HG03432 (cell line): ENCODE results near the gene SLC12A8.

ENCODE experiments used
- ATAC-seq: cut with Tn5 transposase; IDR thresholded peaks from one replicate; pipeline ENCODE4 v1.9.1; 2021; ENCODE audit warnings: mild to moderate bottlenecking, moderate library complexity; ENCODE audit not compliant: unreplicated experiment

Gene SLC12A8, protein sequence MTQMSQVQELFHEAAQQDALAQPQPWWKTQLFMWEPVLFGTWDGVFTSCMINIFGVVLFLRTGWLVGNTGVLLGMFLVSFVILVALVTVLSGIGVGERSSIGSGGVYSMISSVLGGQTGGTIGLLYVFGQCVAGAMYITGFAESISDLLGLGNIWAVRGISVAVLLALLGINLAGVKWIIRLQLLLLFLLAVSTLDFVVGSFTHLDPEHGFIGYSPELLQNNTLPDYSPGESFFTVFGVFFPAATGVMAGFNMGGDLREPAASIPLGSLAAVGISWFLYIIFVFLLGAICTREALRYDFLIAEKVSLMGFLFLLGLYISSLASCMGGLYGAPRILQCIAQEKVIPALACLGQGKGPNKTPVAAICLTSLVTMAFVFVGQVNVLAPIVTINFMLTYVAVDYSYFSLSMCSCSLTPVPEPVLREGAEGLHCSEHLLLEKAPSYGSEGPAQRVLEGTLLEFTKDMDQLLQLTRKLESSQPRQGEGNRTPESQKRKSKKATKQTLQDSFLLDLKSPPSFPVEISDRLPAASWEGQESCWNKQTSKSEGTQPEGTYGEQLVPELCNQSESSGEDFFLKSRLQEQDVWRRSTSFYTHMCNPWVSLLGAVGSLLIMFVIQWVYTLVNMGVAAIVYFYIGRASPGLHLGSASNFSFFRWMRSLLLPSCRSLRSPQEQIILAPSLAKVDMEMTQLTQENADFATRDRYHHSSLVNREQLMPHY

DNA sequence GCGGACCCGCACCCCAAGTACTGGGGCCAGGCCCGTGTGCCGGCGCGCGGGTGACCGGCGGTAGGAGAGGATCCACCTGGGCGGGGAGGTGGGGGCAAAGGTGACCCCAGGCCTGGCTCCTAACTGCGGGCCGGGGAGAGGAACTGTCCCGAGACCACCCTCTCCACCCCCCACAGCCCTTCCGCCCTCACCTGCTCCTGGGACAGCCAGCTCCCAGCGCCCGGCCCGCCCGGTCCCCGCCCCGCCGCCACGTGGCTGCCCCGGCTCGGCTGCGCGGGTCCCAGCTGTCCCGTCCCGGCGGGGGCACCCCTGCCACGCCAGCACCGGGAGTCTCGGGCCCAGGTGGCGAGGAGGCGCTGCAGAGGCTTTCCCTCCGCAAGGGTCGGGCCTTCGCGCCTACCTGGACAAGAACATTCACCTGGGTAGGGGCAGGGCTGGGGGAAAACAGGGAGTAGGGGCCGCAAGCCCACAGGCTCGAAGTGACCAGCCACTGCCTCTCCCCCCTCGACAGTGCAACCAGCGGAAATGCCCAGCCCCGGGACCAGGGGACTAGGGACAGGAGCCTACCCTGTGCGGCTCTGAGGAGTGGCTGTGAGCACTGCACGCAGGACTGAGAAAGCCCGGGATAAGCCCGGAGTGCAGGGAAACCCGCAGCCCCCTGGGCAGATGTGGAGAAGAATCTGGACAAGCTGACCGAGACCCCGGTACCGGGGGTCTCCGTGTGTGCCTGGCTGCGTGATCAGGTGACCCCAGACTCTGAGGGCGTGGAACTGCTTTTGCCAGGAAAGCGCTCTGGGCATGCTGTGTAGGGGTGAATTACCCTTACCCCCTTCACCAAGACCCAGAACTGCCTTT, at the start of gene SLC12A8:
SLC12A8 (minus strand) TSS at position 240 of the 855 bp plus-strand sequence. CDS start 1,399 bp downstream, outside the sequence.
- no peak for ATAC-seq

DNA sequence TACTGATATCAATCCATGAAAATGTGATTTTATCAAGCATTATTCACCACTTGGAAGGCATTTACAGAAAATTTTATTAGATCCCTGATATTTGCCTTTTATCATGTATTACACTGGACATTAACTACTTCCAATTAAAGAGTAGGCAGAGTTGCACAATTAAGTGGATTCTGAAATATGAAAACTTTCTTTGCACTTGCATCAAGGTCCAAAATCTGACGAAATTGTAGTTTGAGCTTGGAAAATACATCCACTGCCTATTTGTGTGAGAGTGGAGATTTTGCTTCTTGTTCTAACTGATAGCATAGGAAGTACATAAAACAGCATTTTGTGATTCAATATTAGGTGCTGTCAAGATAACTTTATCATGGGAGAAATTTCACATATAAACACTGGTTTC, 49.6 kb upstream of the SLC12A8 start:
- no peak for ATAC-seq

DNA sequence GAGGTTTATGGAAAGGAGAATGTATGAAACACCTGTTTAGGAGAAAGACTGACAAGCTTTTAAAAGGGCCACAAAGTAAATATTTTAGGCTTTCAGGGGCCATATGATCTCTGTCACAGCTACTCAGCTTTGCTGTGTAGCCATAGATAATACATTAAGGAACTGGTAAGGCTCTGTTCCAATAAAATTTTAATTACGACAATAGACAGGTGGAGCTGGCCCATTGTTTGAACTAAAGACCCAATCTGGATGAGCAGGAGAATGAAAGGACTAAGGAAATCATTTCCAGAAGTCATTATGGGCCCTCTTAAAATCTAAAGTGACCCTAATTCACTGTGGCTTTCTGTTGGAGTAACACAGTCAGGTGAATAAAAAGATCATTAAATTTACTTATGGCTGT, 48.5 kb upstream of the SLC12A8 start:
- no peak for ATAC-seq

DNA sequence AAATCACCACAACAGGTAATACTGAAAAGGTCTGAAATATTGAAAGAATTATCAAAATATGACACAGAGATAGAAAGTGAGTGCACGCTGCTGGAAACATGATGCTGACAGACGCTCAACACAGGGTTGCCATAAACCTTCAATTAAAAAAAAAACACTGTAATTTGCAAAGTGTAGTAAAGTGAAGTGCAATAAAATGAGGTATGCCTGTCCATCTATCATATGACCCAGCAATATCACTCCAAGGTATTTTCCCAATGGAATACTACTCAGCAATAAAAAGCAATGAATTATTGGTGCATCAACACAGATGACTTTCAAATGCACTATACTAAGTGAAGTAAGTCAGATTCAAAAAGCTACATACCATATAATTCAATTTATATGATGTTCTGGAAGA, 47.6 kb upstream of the SLC12A8 start:
- no peak for ATAC-seq

DNA sequence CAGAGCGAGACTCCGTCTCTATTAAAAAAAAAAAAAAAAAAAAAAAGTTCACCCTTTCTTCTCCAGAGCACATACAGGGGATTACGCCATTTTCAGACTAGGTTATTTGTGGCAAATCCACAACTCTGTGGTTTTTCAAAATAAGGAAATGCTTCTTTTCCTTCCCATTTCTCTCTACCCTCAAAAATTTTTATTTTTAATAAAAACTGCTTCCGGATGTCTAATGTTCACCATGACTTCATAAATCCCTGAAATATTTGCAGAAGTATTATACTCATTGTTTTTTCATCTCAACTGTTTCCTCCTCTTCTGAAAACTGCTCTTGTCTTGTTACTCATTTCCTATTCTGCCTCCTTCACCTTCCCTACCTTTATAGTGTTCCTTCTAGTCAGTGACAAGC, 45.0 kb upstream of the SLC12A8 start:
- no peak for ATAC-seq

- no peak for ATAC-seq
These were observed 44.1 kb upstream of the SLC12A8 start for GRCh38 chr3:125256675-125257074.

GRCh38 chr3:125250973-125251372, 38.4 kb upstream of the SLC12A8 start:
- ATAC-seq: no peak

DNA sequence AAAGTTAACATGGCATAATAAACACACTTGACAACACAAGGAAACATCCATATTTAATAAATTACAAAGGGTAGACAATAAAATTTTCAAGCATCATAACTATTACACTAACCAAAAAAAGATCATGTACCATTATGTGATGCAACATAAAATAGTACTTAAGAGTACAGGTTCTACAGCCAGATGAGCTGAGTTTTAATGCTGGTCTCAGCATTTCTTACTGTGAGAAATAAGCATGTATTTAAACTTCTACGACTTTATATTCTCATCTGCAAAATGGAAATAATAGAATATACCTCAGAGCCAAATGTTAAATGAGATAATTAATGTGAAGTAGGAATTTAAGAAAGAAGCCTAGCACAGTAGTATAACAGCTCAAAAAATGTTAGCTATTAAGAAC, 33.7 kb upstream of the SLC12A8 start:
- no peak for ATAC-seq

GRCh38 chr3:125245521-125245920, 33.0 kb upstream of the SLC12A8 start:
- ATAC-seq: no peak

GRCh38 chr3:125240496-125240895, 27.9 kb upstream of the SLC12A8 start:
- no peak for ATAC-seq

GRCh38 chr3:125239266-125239665, 26.7 kb upstream of the SLC12A8 start:
- no peak for ATAC-seq

DNA sequence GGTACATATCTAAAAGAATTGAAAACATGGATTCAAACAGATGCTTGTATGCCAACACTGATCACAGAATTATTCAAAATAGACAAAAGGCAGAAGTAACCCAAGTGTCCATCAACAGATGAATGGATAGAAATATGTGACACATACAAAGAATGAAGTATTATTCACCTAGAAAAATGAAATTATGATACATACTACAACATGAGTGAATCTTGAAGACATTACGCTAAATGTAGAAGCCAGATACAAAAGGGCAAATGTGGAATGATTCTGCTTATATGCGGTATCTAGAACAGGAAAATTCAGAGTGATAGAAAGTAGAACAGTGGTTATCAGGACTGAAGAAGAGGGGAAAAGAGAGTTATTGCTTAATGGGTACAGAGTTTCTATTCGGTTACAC, 26.2 kb upstream of the SLC12A8 start:
- ATAC-seq: no peak

- no peak for ATAC-seq
These were observed 23.9 kb upstream of the SLC12A8 start for GRCh38 chr3:125236331-125236903.

GRCh38 chr3:125234831-125235230, 22.3 kb upstream of the SLC12A8 start:
- no peak for ATAC-seq

DNA sequence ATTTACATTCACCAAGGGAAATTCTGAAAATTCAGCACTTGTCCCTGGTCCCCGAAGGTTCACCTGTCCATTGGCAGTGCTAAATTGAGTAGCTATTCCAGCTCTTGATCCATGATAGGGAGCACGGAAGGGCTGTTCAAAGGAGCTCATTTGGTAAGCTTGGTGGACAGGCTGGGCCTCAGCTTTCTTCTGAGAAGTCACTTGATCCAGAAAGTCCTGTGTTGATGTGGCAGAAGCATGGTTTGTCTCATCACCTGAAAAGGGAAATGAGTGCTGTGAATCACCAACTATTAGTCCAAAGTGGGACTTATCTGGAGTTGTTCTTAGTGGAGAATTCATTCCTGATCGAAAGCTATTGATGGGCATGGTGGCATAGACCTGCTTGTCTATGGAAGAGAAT, 19.9 kb upstream of the SLC12A8 start:
- no peak for ATAC-seq

- no peak for ATAC-seq
These were observed 19.3 kb upstream of the SLC12A8 start for GRCh38 chr3:125231895-125232294.

- no peak for ATAC-seq
These were observed 17.2 kb upstream of the SLC12A8 start for GRCh38 chr3:125229707-125230106.

DNA sequence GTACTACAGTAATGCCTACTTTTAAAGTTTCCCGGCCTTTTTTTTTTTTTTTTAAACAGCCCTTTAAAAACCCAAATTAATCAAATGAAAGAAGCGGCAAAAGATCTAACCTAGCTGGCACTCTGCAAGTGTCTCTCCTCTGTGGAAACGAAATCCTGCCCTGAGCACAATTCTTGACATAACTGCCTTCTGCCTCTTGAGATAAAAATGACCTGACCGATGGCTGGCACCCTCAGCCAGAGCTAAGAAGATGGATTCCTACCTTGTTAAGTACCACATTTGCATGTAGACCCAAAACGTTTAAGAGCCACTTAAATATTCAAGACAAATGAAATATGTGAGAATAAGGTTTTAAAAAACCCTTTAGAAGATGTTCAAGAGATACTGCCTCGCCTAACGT, 16.6 kb upstream of the SLC12A8 start:
- ATAC-seq: no peak

DNA sequence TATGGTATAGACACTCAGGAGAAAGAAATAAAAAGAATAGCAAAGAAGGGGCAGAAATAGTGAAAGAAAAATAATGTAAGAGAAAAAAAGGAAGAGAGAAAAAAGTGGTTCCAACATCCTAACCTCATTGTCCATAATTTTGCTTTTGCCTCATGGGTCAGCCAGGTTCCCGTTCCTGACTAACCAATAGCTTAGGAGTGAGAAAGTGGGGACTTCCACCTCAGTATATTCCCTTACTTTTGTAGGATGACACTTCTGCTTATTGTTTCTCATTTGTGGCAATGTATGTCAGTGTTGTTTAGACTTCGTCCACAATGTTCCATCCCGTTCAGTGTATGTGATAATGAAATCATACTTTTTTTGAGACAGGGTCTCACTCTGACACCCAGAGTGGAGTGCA, 9.3 kb upstream of the SLC12A8 start:
- ATAC-seq: no peak

GRCh38 chr3:125220727-125221429, 8.3 kb upstream of the SLC12A8 start:
- no peak for ATAC-seq
